Activated CD8-positive, alpha-beta memory T cell treated with anti-CD3 and anti-CD28 coated beads for 1 hour (primary cell): Measurements from ENCODE around the gene SACM1L.

ENCODE experiments used
- DNase-seq, 2 donors: peaks; one replicate each; pipeline ENCODE4 v3.0.0-alpha.2; 2020; ENCODE audit warnings: low read depth in 1 of 2; ENCODE audit errors: extremely low read depth in 1 of 2

Gene SACM1L

DNA sequence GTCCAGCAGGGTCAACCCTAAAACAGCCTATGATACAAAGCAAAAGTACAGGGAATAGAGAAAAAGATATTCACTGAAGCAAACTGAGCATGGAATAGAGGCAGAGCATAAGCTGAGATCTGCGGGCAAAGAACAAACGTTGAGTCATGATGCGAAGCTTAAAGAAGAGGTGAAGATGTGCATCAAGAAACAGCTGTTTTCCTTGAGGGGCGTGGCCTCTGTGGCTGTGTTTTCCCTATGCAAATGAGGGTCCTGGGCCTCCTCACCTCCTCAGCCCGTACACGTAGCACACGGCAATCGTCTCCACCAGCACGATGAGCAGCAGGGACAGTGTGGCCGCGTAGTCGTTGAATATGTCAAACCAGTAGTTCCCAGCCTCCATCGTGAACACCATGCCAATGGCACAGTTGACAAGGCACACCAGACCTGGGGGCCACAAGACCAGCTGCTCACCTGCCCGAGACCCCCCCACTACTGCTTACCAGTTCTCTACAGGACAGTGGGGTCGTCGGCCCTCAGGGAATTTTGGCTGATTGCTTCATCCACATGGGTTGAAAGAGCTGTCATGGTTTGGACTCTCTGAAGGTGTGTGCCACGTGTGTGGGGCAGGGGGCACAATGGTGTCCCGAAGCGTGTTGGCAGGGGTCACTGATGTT, 73.6 kb downstream of the SACM1L start:
- DNase-seq = no peak

- DNase-seq = no peak
Measured at GRCh38 chr3:45763303-45763675, 74.1 kb downstream of the SACM1L start.

DNA sequence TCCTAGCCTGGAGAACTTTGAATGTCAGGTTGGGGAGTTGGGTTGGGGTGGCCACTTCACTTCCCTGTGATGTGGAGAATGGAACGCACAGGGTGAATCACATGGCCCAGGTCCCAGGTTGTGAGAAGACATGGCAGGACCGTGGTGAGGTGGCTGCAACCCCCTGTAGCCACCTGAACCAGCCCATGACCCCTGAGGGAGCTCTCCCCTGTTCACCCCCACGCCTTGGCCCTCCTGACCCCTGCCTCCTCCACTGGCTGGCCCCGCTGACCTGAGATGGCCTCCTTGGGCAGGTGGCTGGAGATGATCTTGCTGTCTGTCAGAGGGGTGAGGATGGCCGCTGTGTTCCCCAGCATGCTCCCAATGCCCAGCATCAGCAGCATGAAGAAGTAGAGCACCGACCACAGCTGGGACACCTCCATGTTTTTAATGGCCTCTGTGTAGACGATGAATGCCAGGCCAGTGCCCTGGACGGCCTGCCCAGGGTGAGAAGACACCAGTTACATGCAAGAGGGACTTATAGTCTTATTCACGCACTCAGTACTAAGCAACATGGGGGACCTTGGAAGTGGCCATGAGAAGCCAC, 76.2 kb downstream of the SACM1L start:
- DNase-seq = no peak

DNA sequence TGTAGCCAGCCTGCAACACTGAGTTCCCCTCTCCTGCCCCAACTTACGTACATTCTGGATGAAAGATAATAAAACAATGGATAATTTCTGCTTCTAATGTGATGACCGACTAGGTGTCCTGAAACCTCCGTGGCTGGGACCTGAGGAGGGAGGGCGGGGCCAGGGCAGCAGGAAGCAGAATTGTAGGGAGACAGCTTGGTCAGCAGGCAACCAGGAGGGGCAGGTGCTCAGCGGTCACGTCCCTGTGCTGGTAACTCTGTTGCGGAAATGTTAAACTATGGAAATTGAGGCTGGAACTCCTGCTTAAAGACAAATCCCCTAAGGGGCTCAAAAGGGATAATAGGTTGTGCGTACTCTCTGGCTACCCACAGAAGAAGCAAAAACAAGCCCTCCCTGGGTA, 76.8 kb downstream of the SACM1L start:
- no peak for DNase-seq

DNA sequence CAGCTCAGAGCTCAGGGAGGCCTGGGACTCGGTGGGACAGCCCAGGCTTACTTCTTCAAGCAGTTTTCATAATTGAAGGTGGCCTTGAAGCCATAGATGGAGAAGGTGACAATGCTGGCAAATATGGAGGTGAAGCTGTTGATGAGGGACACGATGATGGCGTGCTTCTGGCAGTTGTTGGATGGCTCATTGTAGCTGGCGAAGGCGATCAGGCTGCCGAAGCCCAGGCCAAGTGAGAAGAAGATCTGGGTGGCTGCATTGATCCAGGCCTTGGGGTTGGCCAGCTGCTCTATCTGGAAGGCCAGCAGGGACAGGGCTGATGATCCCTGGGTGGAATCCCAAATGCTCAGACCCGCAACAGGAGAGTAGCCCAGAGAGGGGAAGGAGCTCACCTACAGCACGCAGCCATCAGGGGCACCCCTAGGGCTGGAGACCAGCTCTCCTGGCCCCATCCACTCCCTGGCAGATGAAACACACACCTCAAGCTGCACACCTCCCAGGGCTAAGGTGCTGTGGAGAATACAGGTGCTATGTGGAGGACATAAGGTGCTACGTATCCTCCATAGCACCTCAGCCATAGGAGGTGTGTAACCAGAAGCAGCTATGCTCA, 82.1 kb downstream of the SACM1L start:
- no peak for DNase-seq

- DNase-seq = no peak
Measured at GRCh38 chr3:45771831-45772230, 82.6 kb downstream of the SACM1L start.

DNA sequence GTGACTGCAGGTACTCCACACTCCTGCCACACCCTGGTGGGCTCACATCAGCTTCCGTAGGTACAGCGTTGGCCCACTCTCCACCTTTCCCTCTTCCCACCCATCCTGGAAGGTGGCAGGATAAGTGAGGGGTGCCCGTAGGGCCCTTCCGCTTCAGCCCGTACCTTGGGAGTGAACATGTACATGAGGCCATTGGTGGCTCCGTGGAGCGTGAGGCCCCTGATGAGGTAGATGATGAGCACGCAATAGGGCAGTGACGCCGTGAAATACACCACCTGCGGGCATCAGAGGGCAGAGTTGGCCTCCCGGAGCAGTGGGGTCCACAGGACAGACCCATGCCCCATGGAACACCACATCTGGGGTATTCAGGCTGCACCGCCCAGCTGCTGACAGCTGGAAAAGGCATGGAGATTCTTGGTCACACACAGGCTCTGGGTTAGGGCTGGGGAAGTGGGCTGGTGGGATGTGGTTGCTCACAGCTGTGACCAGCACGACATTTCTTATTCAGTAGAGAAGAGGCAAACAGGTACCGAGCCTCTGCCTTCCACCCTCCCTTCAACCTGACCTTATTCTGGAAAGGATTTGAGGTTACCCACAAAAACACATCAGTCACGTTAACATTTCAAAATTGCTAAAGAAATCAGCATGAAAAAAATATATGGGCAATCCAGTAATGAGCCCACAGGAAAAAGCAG, 83.3 kb downstream of the SACM1L start:
- no peak for DNase-seq

DNA sequence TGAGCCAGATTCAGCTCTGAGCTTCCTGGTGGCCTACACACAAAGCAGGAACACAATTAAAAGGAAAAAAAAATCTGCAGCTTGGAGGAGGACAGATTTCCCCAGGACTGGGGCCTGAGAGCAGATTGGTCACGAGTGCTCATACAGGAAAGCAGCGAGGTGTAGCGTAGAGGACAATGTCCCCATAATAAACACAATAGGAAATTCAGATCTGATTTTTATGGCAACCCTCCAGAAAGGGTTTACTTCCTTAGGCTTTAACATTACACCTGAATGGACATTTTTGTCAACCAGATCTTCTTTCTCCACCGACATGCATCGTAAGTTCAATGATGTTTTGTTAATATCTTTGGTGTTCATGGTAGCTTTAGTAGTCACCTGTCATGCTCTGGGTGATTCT, 83.9 kb downstream of the SACM1L start:
- DNase-seq = no peak

- DNase-seq = no peak
Measured at GRCh38 chr3:45773714-45774449, 84.7 kb downstream of the SACM1L start.

DNA sequence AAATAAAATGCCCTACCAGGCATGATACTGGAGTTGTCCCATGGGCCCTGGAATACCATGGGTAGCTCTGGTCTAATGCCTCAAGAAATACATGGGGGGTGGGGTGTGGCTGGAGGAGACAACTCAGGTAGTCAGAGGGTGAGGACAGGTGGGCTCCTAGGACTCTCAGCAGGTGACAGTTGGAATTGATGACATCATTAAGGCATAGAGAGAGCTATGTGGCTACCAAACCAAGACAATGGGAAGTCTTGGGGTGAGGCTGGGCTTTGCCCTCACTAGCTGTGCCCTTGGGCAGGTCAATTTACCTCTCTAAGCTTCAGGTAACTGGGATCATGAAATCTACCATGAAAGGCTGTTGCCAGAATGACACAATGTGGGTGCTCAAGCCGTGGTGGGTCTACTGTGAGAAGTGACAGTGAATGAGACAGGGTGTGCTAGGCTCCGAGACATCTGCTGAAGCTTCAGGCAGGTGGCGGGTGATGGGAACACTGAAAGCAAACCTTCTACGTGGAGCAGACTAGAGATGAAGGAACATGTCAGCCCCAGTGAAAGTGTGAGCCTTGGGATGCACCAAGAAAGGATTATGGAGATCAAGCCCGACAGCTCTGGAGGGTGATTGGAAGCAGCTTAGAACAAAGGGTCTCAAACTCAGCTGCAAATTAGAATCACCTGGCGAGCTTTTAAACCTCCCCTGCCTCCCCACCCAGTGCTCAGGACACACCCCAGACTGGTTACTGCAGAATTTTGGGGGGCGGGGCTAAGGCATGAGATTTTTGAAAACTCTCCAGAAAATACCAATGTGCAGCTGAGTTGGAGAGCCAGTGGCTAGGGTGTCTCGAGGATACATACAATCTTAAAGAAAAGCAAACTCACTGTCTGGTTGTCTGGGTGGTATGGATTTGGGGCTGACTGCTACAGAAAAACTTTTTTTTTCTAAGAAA, 85.7 kb downstream of the SACM1L start:
- no peak for DNase-seq

GRCh38 chr3:45775571-45776300, 86.5 kb downstream of the SACM1L start:
- no peak for DNase-seq

GRCh38 chr3:45776301-45776595, 87.1 kb downstream of the SACM1L start:
- DNase-seq = no peak

DNA sequence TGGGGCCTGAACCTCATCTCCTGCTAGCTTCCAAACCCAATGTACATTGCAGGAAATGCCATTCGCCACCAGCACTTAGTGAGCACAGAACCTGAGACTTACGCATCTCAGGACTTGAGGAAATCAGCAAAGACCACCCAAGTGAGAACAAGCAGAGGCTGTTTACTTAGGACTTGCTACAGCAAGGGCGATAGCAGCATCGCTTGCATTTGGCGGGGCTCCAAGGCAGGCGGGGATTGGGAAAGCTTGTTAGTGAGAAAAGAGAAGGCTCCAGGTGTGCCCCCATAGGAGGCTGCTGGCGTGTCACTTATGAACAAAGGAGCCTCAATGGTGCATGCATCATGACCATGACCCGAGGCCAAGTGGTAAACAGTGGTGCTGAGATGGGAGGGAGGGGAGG, 87.4 kb downstream of the SACM1L start:
- no peak for DNase-seq

GRCh38 chr3:45777111-45777745, 88.0 kb downstream of the SACM1L start:
- no peak for DNase-seq

GRCh38 chr3:45777746-45778386, 88.7 kb downstream of the SACM1L start:
- DNase-seq = no peak

- DNase-seq = no peak
Measured at GRCh38 chr3:45778761-45779201, 89.6 kb downstream of the SACM1L start.

- DNase-seq = no peak
Measured at GRCh38 chr3:45779746-45780735, 90.8 kb downstream of the SACM1L start.

- DNase-seq = no peak
Measured at GRCh38 chr3:45781271-45781670, 92.1 kb downstream of the SACM1L start.
